GM19035 (cell line): ENCODE results near the gene OR5T3.
"Not testable (repeated sequence)": the region's sequence is repeated elsewhere in the genome, so short reads cannot be mapped to it uniquely, and the experiment has no call there.

Experiments
- ATAC-seq: cut with Tn5 transposase; IDR thresholded peaks from one replicate; pipeline ENCODE4 v1.9.1; 2021; ENCODE audit not compliant: unreplicated experiment

OR5T3 gene

DNA sequence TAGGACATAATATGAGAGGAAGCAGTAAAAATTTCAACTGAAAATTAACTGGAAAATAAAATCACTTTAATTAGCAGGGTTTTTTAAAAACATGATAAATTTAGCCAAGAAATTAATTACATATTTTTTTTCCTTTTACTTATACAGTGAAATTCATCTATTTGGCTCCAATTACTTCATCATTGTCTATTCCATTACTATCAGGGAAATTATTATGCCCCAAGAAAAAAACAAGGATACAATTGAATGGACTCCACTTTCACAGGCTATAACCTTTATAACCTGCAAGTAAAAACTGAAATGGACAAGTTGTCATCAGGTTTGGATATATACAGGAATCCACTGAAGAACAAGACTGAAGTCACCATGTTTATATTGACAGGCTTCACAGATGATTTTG lies at the start of gene OR5T3:
Gene OR5T3, plus strand, starts transcription at position 301 of the 400 bp plus-strand sequence. Its CDS starts 0 bp downstream, at position 301.
- no peak for ATAC-seq

DNA sequence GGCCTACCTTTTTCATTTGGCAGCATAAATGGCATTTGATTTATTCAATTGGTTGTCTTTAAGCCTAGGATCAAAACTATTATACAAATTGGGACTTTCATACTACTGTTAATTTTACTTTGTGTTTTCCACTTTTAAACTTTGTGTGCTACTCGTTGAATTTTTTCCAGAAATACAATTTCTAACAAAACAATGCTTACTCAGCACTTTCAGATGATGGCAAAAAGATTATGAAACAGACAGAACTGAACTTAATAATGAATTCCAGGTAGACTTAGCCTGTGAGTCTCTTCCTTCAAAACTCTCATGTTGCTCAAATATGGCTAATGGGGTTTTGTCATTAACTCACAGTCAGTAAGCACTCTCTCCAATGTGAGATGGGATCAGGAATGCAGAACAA lies 44.3 kb upstream of the OR5T3 start:
- ATAC-seq: no peak

DNA sequence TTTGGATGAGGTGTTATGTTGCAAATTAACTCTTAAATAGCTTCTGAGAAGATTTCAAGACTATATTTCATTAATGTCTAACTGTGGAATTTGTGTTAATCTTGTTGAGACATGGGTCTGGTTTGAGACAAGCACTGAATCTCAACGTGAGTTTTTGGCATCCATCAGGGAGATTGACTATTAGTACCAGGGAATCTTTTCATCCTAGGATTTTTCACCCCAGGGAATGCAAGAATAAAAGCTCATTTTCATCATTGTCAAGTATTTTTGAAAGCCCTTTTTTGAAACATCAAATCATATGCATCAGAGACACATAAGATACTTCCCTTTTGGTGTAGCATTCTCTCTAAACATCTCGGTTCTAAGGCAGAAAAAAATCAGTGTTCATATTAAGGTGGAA lies 37.5 kb upstream of the OR5T3 start:
- no peak for ATAC-seq

- not testable (repeated sequence) for ATAC-seq
Measured at GRCh38 chr11:56219735-56220134, 32.3 kb upstream of the OR5T3 start.

DNA sequence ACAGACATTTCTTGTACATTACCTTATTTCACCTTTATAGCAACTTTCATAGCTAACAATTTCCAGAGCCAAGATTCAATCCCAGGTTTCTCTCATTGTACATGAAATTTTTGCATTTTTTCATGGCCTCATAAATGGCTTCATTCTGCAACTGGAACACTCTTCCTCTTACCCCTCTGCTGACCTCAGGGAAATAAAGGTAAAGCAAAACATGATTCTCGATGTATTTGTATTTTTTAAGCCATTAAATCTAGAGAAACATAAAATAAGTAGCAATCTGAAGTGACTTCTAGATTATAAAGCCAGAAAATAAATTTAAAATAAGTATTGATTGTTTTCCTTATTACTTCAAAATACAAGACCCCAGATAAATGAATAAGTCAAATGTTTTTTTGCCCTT lies 17.9 kb upstream of the OR5T3 start, which contains the start of gene OR5T2:
Gene OR5T2, minus strand, starts transcription at position 101 of the 400 bp plus-strand sequence. CDS start 1,193 bp downstream, outside the sequence.
- ATAC-seq: no peak

DNA sequence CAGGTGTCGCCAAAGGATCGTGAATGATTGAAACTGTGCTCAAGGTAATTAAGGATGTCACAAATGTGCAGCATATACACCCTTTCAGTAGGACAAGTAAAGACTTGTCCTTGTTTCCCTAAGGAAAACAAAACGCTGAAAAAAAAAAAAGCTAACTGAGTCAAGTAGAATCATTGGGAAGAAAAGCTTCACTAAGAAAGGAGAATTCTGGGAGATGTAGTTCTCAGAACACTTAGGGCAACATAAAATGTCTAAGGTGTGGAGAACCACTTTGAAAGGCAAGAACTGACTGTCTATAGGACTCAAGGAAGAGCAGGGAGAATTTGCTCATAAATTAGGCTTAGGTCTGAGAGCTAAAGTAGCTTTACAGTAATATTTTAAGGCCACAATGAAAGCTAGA lies 19.0 kb downstream of the OR5T3 start:
- ATAC-seq: no peak

- ATAC-seq: no peak
Measured at GRCh38 chr11:56273854-56274253, 21.8 kb downstream of the OR5T3 start, which contains the start of gene OR5T1. Gene OR5T1 (plus strand): TSS chr11:56274154. CDS start chr11:56275639, 1,485 bp downstream.

GRCh38 chr11:56292154-56292553 lies 40.1 kb downstream of the OR5T3 start, which contains the start of gene OR8H1:
Gene OR8H1 (minus strand): TSS chr11:56292254. CDS start chr11:56291062, 1,192 bp downstream.
- ATAC-seq: no peak

DNA sequence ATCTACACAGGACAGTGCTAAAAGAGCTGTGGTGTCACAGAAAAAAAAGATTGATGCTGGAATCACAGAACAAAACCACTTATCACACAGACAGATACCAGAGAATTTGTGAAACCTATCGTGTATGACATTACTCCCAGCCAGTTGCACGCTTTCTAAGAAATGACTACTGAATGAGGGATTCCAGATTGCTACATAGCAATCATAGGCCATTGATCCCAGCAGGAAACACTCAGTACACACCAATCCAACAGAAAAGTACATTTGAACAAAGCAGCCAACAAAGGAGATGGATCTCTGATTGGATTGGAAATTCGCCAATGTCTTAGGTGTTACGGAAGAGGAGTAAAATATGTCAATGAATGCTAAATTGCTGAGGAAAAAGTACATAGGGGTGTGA lies 44.8 kb downstream of the OR5T3 start:
- no peak for ATAC-seq
